BJ (cell line): ENCODE results near the gene KRT33B. TPM values are rescaled to one million over a fixed set of nuclear protein-coding genes. Genes with fewer than 3 reads are reported as not detected.

ENCODE experiments used
- CTCF ChIA-PET: fragments of 350-600 bp; formaldehyde crosslinking; extraction: SDS; loops from one replicate; lab custom pipeline; 2021; ENCODE audit warnings: antibody characterized with exemption, inconsistent platforms; lab: Yijun Ruan, JAX
- POLR2A ChIA-PET: fragments of 300-600 bp; sonication (Branson Sonifier 250); formaldehyde crosslinking; extraction: SDS; loops from one replicate; lab custom pipeline; 2021; ENCODE audit warnings: antibody characterized with exemption; lab: Charles Lee
- DNase-seq: peaks from one replicate; pipeline ENCODE4 v3.0.0-alpha.2; 2011; ENCODE audit warnings: low read depth
- H3K27me3 ChIP-seq: 2 replicates; pipeline ENCODE4 v1.6.0; 2011; ENCODE audit warnings: low read length; ENCODE audit not compliant: control insufficient read depth, insufficient read depth
- H3K36me3 ChIP-seq: 2 replicates; pipeline ENCODE4 v1.5.1; 2011; ENCODE audit warnings: low read length; ENCODE audit not compliant: control insufficient read depth, insufficient read depth
- H3K4me3 ChIP-seq: 2 replicates; pipeline ENCODE4 v1.5.1; 2011; ENCODE audit warnings: low read depth, mild to moderate bottlenecking, control low read depth, low read length
- CTCF ChIP-seq: IDR thresholded peaks from 2 replicates; pipeline ENCODE4 v1.5.1; 2011; ENCODE audit warnings: low read depth, mild to moderate bottlenecking, control low read depth, inconsistent platforms, low read length, moderate library complexity; ENCODE audit not compliant: insufficient read depth
- polyA plus RNA-seq: library from polyadenylated mRNA; depleted of rRNA; stranded (reverse); fragments of >200 nt; gene quantifications from 2 replicates; pipeline ENCODE4 v1.2.3, GENCODE V29; 2011

KRT33B gene
- polyA plus RNA-seq, 1 experiment, result 1.8 TPM

GRCh38 chr17:41393294-41393693 lies 23.7 kb upstream of the KRT33B start:
- CTCF ChIA-PET, result no interaction called here
- Histone ChIP-seq H3K36me3 (no peaks in the 10 kb centered on the region), H3K4me3 (no peak overlapping the region), H3K27me3 (no peaks in the 10 kb centered on the region)
- POLR2A ChIA-PET, result no interaction called here
- DNase-seq, result no peak
- TF ChIP-seq CTCF, result no peak

- no peak overlapping the region for H3K4me3 ChIP-seq
- DNase-seq, result no peak
- no peaks in the 10 kb centered on the region for H3K27me3 ChIP-seq
- POLR2A ChIA-PET, result no interaction called here
- no peak for TF ChIP-seq CTCF
- CTCF ChIA-PET, result no interaction called here
- H3K36me3 ChIP-seq, result no peaks in the 10 kb centered on the region
These were observed 22.7 kb upstream of the KRT33B start for GRCh38 chr17:41392278-41392677.

GRCh38 chr17:41391535-41391934 lies 21.9 kb upstream of the KRT33B start:
- POLR2A ChIA-PET, result no interaction called here
- CTCF ChIA-PET, result no interaction called here
- no peak overlapping the region for H3K4me3 ChIP-seq
- DNase-seq, result no peak
- no peaks in the 10 kb centered on the region for H3K36me3 ChIP-seq
- no peaks in the 10 kb centered on the region for H3K27me3 ChIP-seq
- TF ChIP-seq CTCF, result no peak

- DNase-seq, result no peak
- ChIA-PET CTCF (interaction anchor here (0.7 to 1.4 kb wide), 5 partner anchors 10 to 106 kb away, joined by 3 to 7 read pairs (median 4); partner anchors contain the start of gene KRT33B), POLR2A (interaction anchor here (0.5 kb wide), 1 partner anchor 331 kb away, joined by 6 read pairs; no protein-coding TSS in a partner anchor)
- no peak for TF ChIP-seq CTCF
- no peaks in the 10 kb centered on the region for H3K27me3 ChIP-seq
- H3K4me3 ChIP-seq, result no peak overlapping the region
- no peaks in the 10 kb centered on the region for H3K36me3 ChIP-seq
These were observed 20.9 kb upstream of the KRT33B start for GRCh38 chr17:41390411-41390938.

GRCh38 chr17:41387670-41388069 lies 18.1 kb upstream of the KRT33B start:
- TF ChIP-seq CTCF, result no peak
- CTCF ChIA-PET, result no interaction called here
- POLR2A ChIA-PET, result no interaction called here
- no peak overlapping the region for H3K4me3 ChIP-seq
- DNase-seq, result no peak
- H3K27me3 ChIP-seq, result no peaks in the 10 kb centered on the region
- H3K36me3 ChIP-seq, result no peaks in the 10 kb centered on the region
